Parathyroid adenoma (tissue), 2 donors: ENCODE measurements around the gene MYNN.

ENCODE experiments used
- H2AFZ ChIP-seq: fragments of 300-600 bp; sonication (generic); one replicate; pipeline ENCODE4 v1.7.0; 2017; ENCODE audit warnings: antibody characterized with exemption, mild to moderate bottlenecking
- H3K27ac ChIP-seq: fragments of 300-600 bp; sonication (generic); one replicate; pipeline ENCODE4 v1.7.0; 2017
- H3K27me3 ChIP-seq: fragments of 300-600 bp; sonication (generic); one replicate; pipeline ENCODE4 v1.7.0; 2017; ENCODE audit warnings: low read length; ENCODE audit not compliant: control insufficient read depth, insufficient read depth
- H3K36me3 ChIP-seq: fragments of 300-600 bp; sonication (generic); one replicate; pipeline ENCODE4 v1.7.0; 2017; ENCODE audit warnings: low read length; ENCODE audit not compliant: control insufficient read depth, insufficient read depth
- H3K4me1 ChIP-seq: fragments of 300-600 bp; sonication (generic); one replicate; pipeline ENCODE4 v1.7.0; 2017; ENCODE audit warnings: control low read depth
- H3K4me2 ChIP-seq: fragments of 300-600 bp; sonication (generic); one replicate; pipeline ENCODE4 v1.7.0; 2017; ENCODE audit warnings: low read length
- H3K4me3 ChIP-seq: fragments of 300-600 bp; sonication (generic); one replicate; pipeline ENCODE4 v1.7.0; 2017; ENCODE audit warnings: low read depth, low read length
- H3K79me2 ChIP-seq: fragments of 300-600 bp; sonication (generic); one replicate; pipeline ENCODE4 v1.7.0; 2017; ENCODE audit warnings: control low read depth
- H3K9ac ChIP-seq: fragments of 300-600 bp; sonication (generic); one replicate; pipeline ENCODE4 v1.7.0; 2017; ENCODE audit warnings: mild to moderate bottlenecking
- H3K9me3 ChIP-seq: fragments of 300-600 bp; sonication (generic); one replicate; pipeline ENCODE4 v1.7.0; 2017; ENCODE audit warnings: low read length; ENCODE audit not compliant: control insufficient read depth
- TF ChIP-seq, protein P1 (sequence below): fragments of 300-600 bp; sonication (generic); IDR thresholded peaks from one replicate; pipeline ENCODE4 v1.7.0; 2017; ENCODE audit warnings: antibody characterized with exemption, mild to moderate bottlenecking
- donor health status: primary hyperparathyroidism.

The MYNN gene

DNA sequence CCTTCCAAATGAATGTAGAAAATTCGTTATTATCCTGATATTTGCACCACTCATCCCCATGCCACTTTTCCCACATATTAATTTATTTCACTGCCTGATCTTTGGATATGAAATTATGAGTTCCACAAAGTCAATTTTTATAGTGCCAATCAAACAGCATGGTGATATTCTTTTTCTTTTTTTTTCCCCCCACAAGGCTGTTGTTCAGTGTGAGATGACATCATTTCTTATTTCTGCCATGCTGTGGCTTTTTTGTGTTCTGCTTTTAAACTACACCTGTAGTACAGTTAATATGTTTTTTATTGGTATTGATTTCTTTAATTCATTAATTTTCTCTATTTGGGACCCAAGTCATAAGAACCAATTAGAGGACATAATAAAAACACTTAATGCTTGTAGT, 14.6 kb downstream of the MYNN start:
- H3K4me2 ChIP-seq = no peak overlapping the region
- peaks cover 3% of the 10 kb centered on the region for H3K4me1 ChIP-seq
- no peaks in the 10 kb centered on the region for H3K36me3 ChIP-seq
- H3K9me3 ChIP-seq = no peaks in the 10 kb centered on the region
- H2AFZ ChIP-seq = no peak overlapping the region
- H3K79me2 ChIP-seq = no peaks in the 10 kb centered on the region
- no peak overlapping the region for H3K27ac ChIP-seq
- TF ChIP-seq, protein P1, sequence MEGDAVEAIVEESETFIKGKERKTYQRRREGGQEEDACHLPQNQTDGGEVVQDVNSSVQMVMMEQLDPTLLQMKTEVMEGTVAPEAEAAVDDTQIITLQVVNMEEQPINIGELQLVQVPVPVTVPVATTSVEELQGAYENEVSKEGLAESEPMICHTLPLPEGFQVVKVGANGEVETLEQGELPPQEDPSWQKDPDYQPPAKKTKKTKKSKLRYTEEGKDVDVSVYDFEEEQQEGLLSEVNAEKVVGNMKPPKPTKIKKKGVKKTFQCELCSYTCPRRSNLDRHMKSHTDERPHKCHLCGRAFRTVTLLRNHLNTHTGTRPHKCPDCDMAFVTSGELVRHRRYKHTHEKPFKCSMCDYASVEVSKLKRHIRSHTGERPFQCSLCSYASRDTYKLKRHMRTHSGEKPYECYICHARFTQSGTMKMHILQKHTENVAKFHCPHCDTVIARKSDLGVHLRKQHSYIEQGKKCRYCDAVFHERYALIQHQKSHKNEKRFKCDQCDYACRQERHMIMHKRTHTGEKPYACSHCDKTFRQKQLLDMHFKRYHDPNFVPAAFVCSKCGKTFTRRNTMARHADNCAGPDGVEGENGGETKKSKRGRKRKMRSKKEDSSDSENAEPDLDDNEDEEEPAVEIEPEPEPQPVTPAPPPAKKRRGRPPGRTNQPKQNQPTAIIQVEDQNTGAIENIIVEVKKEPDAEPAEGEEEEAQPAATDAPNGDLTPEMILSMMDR = no peak
- no peaks in the 10 kb centered on the region for H3K27me3 ChIP-seq
- H3K4me3 ChIP-seq = no peak overlapping the region
- no peak overlapping the region for H3K9ac ChIP-seq

DNA sequence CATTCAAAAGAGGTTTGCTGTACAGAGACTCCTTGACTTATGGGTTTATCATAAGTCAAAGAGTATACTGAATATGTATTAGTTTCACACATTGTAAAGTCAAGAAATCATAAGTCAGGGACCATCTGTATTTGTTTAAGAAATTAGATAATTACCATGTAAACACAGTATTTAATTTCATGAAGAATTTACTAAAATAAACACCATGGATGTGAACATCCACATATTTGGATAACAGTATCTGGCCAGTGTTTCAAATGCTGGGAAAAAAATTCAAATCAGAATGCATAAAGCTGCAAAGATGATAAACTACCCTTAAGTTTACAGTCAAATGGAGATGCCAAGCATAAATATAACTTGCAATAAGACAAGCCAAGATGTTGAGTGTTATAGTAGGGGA, 17.0 kb downstream of the MYNN start:
- no peak overlapping the region for H3K4me3 ChIP-seq
- no peak overlapping the region for H3K9ac ChIP-seq
- H3K36me3 ChIP-seq = no peaks in the 10 kb centered on the region
- H3K27ac ChIP-seq = no peak overlapping the region
- no peaks in the 10 kb centered on the region for H3K27me3 ChIP-seq
- peaks cover 3% of the 10 kb centered on the region for H3K4me1 ChIP-seq
- H3K79me2 ChIP-seq = no peaks in the 10 kb centered on the region
- no peaks in the 10 kb centered on the region for H3K9me3 ChIP-seq
- TF ChIP-seq, protein P1 = no peak
- no peak overlapping the region for H3K4me2 ChIP-seq
- H2AFZ ChIP-seq = no peak overlapping the region

DNA sequence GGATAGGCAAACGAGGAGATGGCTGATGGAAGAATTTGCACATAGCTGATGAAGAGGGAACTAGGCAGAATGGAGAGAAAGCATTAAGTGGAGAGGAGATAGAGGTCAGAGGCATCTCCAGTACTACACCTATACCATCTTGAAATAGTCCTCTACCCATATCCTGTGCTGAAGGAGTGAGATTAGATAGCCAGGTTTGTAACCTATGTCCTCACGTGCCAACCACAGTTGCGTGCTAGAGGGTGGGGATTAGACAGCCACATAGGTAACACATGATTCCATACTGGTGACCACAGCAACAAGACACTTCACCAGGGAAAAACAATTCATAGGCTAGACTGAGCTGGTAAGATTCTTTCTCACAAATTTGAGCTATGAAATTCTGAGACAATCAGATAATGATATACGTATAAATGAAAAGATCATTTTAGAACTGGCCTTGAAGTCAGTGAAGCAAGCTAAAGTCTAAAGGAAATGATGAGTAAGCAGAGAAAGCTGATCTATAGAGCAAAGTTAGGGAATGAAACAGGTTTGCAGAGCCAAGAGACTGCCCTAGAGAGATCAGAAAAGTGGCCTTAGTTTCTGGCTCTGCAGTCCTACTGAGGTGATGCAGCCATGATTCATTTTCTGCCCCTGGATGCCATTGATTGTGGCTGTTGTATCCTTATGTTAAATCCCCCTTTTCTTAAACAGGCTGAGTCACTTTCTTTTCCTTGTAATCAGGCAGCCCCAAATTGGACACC, 17.7 kb downstream of the MYNN start:
- no peak overlapping the region for H3K4me3 ChIP-seq
- TF ChIP-seq, protein P1 = no peak
- no peaks in the 10 kb centered on the region for H3K9me3 ChIP-seq
- H2AFZ ChIP-seq = no peak overlapping the region
- no peaks in the 10 kb centered on the region for H3K27me3 ChIP-seq
- H3K9ac ChIP-seq = no peak overlapping the region
- no peak overlapping the region for H3K4me2 ChIP-seq
- H3K4me1 ChIP-seq = peaks cover 3% of the 10 kb centered on the region
- no peaks in the 10 kb centered on the region for H3K36me3 ChIP-seq
- H3K27ac ChIP-seq = no peak overlapping the region
- H3K79me2 ChIP-seq = no peaks in the 10 kb centered on the region

DNA sequence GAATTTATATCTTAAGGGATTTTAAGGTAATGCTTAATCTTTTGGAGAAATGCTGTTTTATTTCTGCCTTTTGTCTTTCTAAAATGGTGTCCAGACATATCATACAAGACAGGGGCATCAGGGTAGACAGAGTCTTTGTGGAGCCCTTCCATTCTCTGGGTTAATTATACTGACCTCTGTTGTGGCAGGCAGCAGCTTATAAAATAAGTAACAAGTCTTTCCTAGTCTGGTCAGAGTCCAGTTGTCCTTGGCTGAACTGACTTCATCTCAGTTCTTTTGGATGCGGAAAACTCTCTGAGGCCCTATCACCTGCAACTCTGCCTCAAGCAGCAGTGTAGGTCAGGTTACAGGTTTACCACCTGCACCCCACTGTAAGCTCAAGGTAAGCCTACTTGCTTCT, 19.2 kb downstream of the MYNN start:
- Histone ChIP-seq H3K9me3 (no peaks in the 10 kb centered on the region), H2AFZ (no peak overlapping the region), H3K79me2 (no peaks in the 10 kb centered on the region), H3K4me1 (peaks cover 3% of the 10 kb centered on the region), H3K27ac (no peak overlapping the region), H3K27me3 (no peaks in the 10 kb centered on the region), H3K4me3 (no peak overlapping the region), H3K4me2 (no peak overlapping the region), H3K9ac (no peak overlapping the region), H3K36me3 (no peaks in the 10 kb centered on the region)
- TF ChIP-seq, protein P1 = no peak

DNA sequence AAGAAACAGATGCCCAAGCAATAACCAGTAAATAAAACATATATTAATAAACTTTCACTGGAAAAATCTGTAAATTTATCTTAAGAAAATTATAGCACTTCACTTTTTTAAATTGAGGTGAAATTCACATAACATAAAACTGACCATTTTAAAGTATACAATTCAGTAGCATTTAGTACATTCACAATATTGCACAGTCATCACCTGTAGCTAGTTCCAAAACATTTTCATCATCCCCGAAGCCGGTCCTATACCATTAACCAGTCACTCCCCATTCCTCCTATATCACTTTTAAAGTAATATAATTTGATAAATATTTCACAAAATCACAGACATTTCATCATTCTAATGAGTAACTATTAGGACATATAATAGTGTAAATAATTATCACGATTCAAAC, 31.5 kb downstream of the MYNN start:
- no peak overlapping the region for H3K4me2 ChIP-seq
- no peaks in the 10 kb centered on the region for H3K27me3 ChIP-seq
- TF ChIP-seq, protein P1 = no peak

More for the DNA sequence above, 31.5 kb downstream of the MYNN start:
- H3K4me3 ChIP-seq = no peak overlapping the region
- H3K27ac ChIP-seq = no peak overlapping the region
- no peaks in the 10 kb centered on the region for H3K36me3 ChIP-seq
- H3K9ac ChIP-seq = no peak overlapping the region
- no peaks in the 10 kb centered on the region for H3K79me2 ChIP-seq
- no peaks in the 10 kb centered on the region for H3K9me3 ChIP-seq
- no peak overlapping the region for H2AFZ ChIP-seq
- H3K4me1 ChIP-seq = no peaks in the 10 kb centered on the region
